ENCODE measurements around the gene GALNT16.

GALNT16 gene

GRCh38 chr14:69337984-69338383, 78.0 kb downstream of the GALNT16 start:
- TF ChIP-seq CTCF (IDR thresholded peaks at IDR 0.05; ENCODE audit: borderline replicate concordance, control extremely low read depth, extremely low read depth, insufficient read depth, missing control alignments) = no peak
- DNase-seq (ENCODE audit: low spot score) = no peak
- in situ Hi-C loops (cut with MboI; ENCODE audit: low sequenced_read_pairs, unreplicated experiment) = no loop called here

GRCh38 chr14:69339426-69339825, 79.5 kb downstream of the GALNT16 start:
- TF ChIP-seq CTCF (IDR thresholded peaks at IDR 0.05; ENCODE audit: borderline replicate concordance, control extremely low read depth, extremely low read depth, insufficient read depth, missing control alignments) = no peak
- DNase-seq (ENCODE audit: low spot score) = no peak
- in situ Hi-C loops (cut with MboI; ENCODE audit: low sequenced_read_pairs, unreplicated experiment) = no loop called here

GRCh38 chr14:69342928-69343525, 83.1 kb downstream of the GALNT16 start:
- in situ Hi-C loops (cut with MboI; ENCODE audit: low sequenced_read_pairs, unreplicated experiment) = no loop called here
- no peak for TF ChIP-seq CTCF (IDR thresholded peaks at IDR 0.05; ENCODE audit: borderline replicate concordance, control extremely low read depth, extremely low read depth, insufficient read depth, missing control alignments)
- DNase-seq (ENCODE audit: low spot score) = no peak

- TF ChIP-seq CTCF (IDR thresholded peaks at IDR 0.05; ENCODE audit: borderline replicate concordance, control extremely low read depth, extremely low read depth, insufficient read depth, missing control alignments) = no peak
- in situ Hi-C loops (cut with MboI; ENCODE audit: low sequenced_read_pairs, unreplicated experiment) = no loop called here
- DNase-seq (ENCODE audit: low spot score) = no peak
These were observed 84.2 kb downstream of the GALNT16 start for GRCh38 chr14:69344171-69344570.

- in situ Hi-C loops (cut with MboI; ENCODE audit: low sequenced_read_pairs, unreplicated experiment) = no loop called here
- TF ChIP-seq CTCF (IDR thresholded peaks at IDR 0.05; ENCODE audit: borderline replicate concordance, control extremely low read depth, extremely low read depth, insufficient read depth, missing control alignments) = no peak
- DNase-seq (ENCODE audit: low spot score) = no peak
These were observed 85.4 kb downstream of the GALNT16 start for GRCh38 chr14:69345402-69345801.

- TF ChIP-seq CTCF (IDR thresholded peaks at IDR 0.05; ENCODE audit: borderline replicate concordance, control extremely low read depth, extremely low read depth, insufficient read depth, missing control alignments) = peak; percentile 59
- DNase-seq (ENCODE audit: low spot score) = peak; percentile 55
- in situ Hi-C loops (cut with MboI; ENCODE audit: low sequenced_read_pairs, unreplicated experiment) = no loop called here
These were observed 86.8 kb downstream of the GALNT16 start for GRCh38 chr14:69346710-69347109.
